Muscle of arm (tissue), 12 donors: ENCODE measurements around the gene SULF2. TPM values are rescaled to one million over a fixed set of nuclear protein-coding genes. Genes with fewer than 3 reads are reported as not detected.
A peak's percentile ranks its signal among the peaks of the same experiment; 100 is the strongest.

ENCODE experiments used
- DNase-seq: peaks from one replicate; pipeline ENCODE4 v3.0.0-alpha.2; 2013
- polyA plus RNA-seq, 12 donors: library from polyadenylated mRNA; unstranded; fragments of 120-200 nt; gene quantifications; one replicate each; pipeline ENCODE4 v1.2.1, GENCODE V29; 2013; ENCODE audit not compliant: insufficient read length in 12 of 12

SULF2 gene
- polyA plus RNA-seq, 12 donors: 36.8 to 99.0 (median 50.7) TPM; not detected in 1

DNA sequence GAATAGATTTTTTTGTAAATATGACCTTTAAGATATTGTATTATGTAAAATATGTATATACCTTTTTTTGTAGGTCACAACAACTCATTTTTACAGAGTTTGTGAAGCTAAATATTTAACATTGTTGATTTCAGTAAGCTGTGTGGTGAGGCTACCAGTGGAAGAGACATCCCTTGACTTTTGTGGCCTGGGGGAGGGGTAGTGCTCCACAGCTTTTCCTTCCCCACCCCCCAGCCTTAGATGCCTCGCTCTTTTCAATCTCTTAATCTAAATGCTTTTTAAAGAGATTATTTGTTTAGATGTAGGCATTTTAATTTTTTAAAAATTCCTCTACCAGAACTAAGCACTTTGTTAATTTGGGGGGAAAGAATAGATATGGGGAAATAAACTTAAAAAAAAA lies 130.9 kb downstream of the SULF2 start:
- no peak for DNase-seq

DNA sequence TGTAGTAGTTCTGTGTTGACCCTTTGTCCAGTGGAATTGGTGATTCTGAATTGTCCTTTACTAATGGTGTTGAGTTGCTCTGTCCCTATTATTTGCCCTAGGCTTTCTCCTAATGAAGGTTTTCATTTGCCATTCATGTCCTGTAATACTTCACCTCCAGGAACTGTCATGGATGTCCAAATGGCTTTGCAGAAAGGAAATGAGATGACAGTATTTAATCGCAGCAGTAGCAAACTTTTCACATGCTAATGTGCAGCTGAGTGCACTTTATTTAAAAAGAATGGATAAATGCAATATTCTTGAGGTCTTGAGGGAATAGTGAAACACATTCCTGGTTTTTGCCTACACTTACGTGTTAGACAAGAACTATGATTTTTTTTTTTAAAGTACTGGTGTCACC lies 131.4 kb downstream of the SULF2 start:
- no peak for DNase-seq

DNA sequence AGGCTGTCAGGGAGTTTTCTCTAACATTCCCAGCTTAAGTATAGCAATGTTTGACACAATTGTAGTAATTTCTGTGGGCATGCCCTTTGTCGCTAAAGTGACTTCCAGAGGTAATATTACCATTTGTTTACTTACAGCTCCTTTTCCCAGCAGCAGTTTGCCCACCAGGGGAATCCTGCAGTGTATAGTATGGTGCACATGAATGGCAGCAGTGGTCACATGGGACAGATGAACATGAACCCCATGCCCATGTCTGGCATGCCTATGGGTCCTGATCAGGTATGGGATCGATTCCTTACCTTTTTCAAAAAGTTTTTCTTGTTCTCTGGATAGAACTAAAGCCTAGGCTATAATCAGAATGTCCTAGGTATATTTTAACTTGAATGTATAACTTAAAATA lies 132.5 kb downstream of the SULF2 start:
- DNase-seq: no peak

DNA sequence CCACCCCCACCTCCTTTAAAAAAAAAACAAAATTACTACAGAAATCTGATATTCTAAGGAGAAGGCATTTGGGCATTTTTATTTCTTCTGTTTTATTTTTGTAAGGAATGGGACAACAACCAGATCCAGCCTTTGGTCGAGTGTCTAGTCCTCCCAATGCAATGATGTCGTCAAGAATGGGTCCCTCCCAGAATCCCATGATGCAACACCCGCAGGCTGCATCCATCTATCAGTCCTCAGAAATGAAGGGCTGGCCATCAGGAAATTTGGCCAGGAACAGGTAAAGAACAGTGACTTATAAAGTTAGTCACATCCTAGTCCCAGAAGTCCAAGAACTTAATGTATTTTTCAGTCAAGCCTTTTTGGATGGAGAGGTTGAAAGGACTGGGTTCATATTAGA lies 133.0 kb downstream of the SULF2 start:
- DNase-seq: no peak

DNA sequence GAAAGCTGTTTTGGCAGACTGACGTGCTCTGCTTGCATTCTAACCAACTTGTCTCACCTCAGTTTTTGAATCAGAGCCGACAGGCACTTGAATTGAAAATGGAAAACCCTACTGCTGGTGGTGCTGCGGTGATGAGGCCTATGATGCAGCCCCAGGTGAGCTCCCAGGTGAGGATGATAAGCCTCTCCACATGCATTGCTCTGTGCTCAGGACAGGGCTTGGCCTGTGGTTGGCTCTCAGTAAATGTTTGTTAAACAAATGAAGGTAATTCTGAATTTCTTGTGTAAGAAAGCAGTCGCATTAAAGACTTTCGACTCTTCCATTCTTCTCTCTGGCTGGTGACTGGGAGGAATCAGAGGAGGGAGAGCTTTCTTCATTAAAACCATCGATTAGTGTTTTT lies 136.3 kb downstream of the SULF2 start:
- no peak for DNase-seq

DNA sequence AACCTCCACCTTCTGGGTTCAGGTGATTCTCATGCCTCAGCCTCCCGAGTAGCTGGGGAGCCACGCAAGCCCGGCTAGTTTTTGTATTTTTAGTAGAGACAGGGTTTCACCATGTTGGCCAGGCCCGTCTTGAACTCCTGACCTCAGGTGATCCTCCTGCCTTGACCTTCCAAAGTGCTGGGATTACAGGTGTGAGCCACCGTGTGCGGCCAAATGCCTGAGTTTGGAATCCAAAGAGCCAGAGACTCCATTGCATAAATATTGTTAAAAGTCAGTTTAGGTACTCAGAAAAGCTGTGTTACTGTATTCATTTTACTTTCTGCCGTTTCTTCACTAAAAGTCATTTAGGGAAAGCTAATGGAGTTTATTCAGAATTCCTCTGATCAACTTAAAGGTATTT lies 137.3 kb downstream of the SULF2 start:
- no peak for DNase-seq

DNA sequence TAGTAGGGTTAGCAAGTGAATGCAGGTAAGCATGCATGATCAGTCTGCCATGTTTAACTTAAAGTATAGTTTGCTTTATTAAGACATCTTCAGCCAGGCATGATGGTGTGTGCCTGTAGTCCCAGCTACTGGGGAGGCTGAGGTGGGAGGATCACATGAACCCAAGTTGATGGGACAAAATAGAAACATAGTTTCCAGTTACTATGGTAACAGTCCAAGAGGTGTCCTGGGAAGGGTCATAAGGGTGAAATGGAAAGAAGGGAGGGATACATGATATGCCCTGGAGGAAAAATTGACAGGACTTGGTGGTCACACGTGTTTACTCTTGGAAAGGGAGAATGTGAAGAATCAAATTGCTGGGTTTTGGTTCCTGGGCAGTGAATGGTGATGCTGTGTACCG lies 139.6 kb downstream of the SULF2 start:
- DNase-seq: no peak

DNA sequence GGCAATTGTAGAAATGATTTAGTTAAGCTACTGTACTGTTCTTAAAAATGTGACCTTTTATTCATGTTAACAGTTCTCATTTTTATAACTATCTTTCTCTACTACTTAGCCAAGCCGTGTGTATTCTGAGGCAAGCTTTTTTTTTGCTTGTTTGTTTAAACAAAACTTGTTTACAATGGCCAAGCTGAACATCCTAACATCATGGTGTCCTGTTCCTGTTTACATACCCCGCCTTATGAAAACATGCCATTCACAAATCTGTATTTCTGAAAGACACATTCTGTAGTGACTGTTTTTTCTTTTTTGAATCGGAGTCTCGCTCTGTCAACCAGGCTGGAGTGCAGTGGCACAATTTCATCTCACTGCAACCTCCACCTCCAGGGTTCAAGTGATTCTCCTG lies 142.7 kb downstream of the SULF2 start:
- DNase-seq: no peak

DNA sequence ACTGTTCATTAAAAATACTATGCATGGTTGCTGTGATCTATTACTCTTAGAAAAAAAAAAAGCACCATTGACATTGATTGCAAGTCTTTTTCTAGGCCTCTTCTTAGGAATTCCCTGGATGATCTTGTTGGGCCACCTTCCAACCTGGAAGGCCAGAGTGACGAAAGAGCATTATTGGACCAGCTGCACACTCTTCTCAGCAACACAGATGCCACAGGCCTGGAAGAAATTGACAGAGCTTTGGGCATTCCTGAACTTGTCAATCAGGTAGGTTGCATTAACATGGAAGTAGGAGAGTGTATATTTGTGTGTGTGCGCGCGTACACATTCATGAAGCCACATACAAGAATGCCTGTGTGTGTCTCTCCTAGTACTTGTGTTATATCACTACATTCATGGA lies 143.2 kb downstream of the SULF2 start:
- no peak for DNase-seq

DNA sequence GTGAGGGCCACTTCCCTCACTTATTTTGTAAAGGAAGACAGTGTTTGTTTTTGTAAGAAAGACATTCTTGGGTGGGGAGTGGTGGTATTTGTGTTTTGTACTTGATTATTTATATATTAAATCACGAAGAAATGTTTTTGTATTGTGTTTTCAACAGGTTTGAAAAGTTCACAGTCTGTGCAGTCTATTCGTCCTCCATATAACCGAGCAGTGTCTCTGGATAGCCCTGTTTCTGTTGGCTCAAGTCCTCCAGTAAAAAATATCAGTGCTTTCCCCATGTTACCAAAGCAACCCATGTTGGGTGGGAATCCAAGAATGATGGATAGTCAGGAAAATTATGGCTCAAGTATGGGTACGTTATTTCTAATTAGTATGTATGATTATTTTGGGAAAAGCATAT lies 146.4 kb downstream of the SULF2 start:
- DNase-seq: no peak

DNA sequence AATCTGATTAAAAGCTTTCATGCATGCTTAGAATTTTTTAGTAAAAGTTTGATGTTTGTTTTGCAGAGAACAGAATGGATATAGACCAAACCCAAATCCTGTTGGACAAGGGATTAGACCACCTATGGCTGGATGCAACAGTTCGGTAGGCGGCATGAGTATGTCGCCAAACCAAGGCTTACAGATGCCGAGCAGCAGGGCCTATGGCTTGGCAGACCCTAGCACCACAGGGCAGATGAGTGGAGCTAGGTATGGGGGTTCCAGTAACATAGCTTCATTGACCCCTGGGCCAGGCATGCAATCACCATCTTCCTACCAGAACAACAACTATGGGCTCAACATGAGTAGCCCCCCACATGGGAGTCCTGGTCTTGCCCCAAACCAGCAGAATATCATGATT lies 150.0 kb downstream of the SULF2 start:
- no peak for DNase-seq

DNA sequence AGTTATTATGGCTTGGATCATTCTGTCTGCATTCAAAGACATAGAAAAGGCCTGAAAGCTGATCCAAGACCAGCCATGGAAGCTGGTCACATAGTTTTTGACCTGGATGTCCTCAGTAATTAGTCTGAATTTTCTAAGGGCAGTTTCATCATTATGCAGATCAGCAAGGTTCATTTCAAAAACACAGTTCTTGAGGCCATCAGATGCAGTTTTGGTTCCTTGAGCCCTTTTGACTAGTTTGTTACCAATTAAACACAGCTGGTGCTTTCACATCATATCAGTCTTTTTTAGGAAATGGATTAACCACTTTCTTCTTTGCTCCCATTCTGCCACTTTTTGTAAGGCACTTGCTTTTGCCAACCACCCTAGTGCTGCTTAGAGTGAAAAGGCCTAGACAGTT lies 154.2 kb downstream of the SULF2 start:
- DNase-seq: no peak

DNA sequence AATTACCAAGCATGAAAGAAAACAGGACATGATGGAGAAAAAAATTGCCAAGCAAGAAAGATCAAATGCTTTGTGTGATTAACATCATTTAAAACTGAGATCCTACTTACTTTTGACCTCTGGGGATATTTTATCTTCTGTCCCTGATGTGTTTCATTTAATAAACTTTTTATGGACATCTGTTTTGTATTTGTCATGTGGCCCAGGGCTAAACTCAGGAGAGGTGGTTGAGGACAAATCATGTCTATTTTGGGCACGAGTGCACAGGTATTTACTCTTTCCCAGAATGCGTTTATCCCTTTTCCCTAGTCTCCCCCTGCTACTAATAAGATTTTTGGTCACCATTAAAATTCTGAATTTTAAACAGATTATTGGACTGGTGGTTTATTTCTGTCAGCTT lies 155.4 kb downstream of the SULF2 start:
- DNase-seq: no peak

DNA sequence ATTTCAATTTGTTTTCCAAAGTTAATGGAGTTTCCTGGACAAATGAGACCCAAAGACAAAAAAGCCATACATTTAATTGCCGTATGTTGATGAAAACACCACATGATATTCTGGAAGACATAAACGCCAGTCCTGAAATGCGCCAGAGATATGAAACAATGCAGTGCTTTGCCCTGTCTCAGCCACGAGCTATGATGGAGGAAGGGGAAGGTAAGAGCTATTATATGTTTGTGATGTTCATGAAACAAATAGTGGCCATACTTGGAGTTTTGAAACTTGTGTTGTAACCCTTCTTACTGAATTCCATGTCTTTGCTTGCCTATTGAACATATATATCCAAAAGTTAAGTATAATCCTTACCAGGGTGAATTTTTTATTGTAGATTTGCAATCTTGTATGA lies 157.7 kb downstream of the SULF2 start:
- no peak for DNase-seq

DNA sequence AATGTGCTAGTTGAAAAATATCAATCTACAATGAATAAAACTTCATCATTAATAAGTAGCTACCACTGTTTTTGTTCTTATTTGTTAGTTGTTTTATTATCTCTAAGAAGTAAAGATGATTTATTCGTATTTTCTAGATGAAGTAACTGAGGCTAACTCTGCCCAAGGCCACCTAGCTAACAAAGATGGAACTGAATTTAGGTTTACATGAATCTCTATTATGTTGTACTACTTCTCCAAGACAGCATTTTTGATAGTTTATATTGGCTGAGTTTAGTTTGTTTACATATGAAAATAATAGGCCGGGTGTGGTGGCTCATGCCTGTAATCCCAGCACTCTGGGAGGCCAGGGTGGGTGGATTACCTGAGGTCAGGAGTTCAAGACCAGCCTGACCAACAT lies 162.1 kb downstream of the SULF2 start:
- DNase-seq: no peak

DNA sequence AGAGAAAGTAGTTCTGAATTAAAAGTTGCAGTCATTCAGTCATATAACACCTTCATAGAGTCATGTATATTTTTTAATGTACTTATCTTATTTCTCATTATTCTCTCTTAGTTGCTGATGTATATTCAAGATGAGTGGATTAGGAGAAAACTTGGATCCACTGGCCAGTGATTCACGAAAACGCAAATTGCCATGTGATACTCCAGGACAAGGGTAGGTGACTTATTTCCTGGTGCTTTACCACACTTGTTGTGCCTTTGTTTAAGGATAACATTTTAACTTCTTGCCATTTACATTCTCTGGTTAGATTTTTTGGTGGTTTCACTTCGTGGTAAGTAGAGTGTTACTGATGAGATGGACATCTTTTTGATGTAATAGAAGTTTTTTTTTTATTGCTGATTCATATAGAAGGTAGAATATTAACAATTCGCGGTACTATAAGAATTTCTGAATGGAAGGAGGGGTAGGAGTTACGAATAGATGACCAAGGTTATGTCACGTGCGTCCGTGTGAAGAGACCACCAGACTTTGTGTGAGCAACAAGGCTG lies 163.1 kb downstream of the SULF2 start:
- DNase-seq: no peak

DNA sequence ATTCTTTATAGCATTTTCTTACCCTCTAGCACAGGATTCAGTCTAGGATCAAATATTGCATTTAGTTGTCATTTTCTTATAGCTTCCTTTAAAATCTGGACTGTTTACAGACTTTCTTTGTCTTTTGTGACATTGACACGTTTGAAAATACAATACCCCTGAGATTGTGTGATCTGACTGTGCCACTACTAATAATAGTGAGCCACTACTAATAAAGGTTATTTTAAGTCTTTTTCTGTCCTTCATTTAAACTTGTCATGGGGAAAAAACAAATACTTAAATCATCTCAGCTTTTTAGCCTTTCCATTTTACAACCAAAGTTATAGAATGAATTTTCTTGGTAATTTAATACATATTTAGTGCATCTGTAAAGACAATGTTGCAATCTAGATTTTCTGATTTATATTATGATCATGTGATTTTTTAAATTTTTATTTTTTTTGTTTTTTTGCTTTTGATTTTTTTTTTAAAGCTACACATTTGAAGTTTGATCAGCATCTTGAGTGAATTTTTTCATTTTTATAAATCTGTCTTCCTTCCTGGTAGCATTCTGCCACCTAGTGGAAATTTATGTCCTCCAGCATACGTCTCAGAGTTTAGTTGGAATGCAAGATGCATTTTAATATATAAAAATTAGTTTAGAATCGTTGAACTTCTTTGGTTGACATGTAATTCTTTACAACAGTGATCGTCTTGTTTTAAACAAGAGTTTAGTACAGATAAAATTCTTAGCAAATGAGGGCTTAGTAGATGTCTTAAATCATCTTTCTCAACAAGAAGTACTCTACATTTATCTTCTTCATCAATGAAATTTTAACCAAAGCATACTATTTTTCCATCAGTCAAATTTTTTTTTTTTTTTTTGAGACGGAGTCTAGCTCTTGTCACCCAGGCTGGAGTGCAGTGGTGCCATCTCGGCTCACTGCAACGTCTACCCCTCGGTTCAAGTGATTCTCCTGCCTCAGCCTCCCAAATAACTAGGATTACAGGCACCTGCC lies 164.2 kb downstream of the SULF2 start:
- DNase-seq: peak; percentile 69

DNA sequence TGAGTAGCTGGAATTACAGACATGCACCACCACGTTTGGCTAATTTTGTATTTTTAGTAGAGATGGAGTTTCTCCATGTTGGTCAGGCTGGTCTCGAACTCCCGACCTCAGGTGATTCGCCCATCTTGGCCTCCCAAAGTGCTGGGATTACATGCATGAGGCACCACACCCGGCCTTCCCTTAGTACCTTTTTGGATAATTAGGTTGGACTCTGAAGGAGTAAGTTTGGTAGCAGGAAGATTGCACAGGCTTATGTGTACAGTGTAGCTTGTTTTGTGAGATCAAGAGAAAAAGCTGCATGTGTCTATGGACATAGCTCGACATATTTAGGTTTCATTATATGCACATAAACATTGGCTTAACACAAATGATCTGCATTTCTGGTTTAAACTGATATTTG lies 166.8 kb downstream of the SULF2 start:
- DNase-seq: no peak

DNA sequence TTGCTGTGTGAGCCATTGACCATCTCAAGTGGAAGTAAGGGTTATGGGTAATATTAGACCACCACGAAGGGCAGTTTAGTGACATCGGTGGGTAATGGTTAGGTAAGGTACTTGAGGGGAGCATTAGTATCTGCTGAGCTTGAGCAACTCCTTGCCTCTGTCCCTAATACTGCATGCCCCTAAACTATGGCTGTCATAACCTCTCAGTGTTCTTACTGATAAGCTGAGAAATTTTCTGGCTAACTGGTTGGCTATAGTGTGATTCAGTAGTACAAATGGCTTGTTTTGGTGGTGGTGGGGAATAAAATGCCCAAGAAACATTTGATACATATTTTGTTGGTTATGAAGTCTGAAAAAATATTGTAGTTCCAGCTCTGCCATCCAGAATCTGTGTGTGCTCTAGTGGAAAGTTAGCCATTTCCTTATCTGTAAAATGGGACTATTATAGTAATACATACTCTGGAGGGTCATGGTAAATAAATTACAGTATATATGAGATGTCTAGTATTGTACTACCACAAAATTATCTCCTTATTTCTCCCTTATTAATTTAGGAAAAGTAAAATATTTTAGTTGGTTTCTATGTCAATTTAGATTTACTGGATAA lies 170.5 kb downstream of the SULF2 start:
- no peak for DNase-seq

DNA sequence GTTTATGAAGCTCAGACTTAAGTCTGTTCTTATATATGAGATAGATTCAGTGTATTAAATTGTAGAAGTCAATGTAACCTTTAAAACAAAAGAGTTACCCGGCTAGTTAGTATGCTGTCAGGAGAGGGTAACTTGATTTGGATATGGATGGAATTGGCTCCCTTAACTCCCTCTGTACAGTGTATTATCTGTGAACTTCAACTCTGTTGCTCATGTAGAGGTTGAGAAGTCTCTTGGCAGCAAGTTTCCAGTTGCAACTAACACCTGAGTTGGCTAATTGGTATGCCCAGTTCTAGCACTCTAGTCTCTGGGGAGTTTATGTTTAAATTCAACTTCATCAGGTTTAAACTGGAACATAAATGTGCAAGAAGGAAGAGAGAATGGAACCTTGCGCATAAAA lies 172.6 kb downstream of the SULF2 start:
- DNase-seq: no peak

DNA sequence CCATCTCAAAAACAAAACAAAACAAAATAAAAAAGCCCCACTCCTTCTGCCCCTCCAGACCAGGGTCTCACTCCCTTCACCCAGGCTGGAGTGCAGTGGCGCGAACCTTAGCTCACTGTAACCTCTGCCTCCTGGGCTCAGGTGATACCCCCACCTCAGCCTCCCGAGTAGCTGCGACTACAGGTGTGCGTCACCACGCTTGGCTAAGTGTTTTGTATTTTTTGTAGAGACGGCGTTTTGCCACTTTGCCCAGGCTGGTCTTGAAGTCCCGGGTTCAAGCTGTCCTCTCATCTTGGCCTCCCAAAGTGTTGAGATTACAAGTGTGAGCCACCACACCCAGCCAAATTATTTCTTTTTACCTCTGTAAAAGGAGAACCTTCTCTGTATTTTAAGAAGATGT lies 173.5 kb downstream of the SULF2 start:
- DNase-seq: no peak

DNA sequence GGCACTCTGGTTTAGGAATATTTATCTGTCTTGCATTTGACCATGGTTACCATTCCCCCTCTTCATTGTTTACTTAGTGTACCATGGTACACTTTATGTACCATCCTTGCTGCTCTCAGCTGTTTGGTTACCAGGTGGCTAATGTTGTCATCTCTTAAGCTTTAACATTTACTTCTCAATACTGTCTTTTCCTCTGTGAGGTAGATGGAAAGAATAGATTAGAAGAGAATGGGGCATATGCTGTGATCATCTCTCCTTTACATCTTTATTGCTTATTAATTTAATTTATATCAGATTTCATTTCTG lies 174.4 kb downstream of the SULF2 start:
- DNase-seq: no peak

DNA sequence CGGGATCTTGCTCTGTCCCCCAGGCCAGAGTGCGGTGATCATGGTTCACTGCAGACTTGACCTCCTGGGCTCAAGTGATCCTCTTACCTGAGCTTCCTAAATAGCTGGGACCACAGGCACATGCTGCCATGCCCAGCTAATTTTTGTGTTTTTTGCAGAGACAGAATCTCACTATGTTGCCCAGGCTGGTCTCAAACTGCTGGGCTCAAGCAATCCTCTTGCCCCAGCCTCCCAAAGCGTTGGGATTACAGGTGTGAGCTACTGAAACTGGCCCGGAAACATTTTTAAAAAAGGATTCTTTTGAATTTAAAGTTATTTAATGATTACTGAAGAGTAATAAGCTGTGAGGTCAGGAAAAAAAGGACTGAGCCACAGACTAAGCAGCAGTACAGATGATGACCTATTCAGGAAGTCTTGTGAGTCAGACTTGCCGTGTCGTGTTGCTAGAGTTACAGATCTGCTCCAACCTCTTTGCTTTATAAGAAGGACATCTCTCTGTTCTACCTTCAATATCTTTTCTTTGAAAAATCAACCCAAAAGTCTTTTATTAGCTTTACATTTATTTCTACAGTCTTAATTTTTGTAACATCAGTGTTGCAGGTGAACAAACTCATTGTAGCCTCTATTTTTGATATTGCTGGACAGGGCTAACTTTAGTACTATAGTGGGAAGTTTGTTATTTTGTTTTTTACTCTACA lies 174.9 kb downstream of the SULF2 start:
- peak; percentile 52 for DNase-seq
